NCI-H1694 (cell line): ENCODE measurements around the gene CCDC179.

Source experiments
- DNase-seq: peaks from one replicate; lab custom pipeline; 2025; lab: John Stamatoyannopoulos, UW

CCDC179 gene

GRCh38 chr11:22807855-22808570, 52.3 kb downstream of the CCDC179 start:
- DNase-seq: no peak

- no peak for DNase-seq
Measured at GRCh38 chr11:22807391-22807790, 52.9 kb downstream of the CCDC179 start.

- DNase-seq: no peak
Measured at GRCh38 chr11:22802861-22803260, 57.4 kb downstream of the CCDC179 start.

DNA sequence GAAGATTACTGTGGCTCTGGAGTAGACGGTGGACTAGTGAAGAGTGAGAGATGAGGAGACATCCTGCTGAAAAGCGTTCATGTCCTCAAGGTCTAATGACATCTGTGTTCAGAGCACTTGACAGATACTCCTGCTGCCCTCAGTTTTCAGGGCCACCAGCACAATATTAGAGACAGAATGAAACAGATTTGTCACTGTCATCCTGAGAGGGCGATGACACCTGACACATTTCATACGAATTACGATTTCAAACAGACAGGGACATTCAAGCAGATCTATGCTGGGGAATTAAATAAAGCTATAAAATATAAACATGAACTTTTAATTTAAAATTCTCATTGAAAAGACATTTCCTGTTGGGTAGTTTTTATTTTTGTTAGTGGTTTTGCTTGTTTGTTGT, 59.8 kb downstream of the CCDC179 start:
- DNase-seq: no peak

- no peak for DNase-seq
Measured at GRCh38 chr11:22798901-22799300, 61.4 kb downstream of the CCDC179 start.

GRCh38 chr11:22797047-22797446, 63.2 kb downstream of the CCDC179 start:
- DNase-seq: no peak
